Activated T-cell treated with anti-CD3 and anti-CD28 coated beads for 24 hours (primary cell): ENCODE data around the gene SLAMF7.

Experiments
- DNase-seq: peaks from one replicate; pipeline ENCODE4 v3.0.0-alpha.2; 2020; ENCODE audit warnings: low read depth

Gene SLAMF7

DNA sequence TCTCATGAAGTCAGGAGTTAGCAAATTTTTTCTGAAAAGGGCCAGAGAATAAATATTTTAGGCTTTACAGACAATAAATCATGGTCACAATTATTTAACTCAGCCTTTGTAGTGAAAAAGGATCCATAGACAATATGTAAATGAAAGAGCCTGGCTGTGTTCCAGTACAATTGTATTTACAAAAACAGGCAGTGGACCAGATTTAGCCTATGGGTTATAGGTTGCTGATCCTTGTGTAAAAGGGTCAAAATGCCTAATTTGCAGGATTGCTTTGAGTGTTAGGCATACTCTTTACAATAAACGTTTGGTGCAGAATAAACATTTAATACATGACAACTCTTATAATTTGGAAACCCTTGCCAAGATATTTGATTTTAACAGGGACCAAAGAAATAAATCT, 6.5 kb downstream of the SLAMF7 start:
- no peak for DNase-seq

DNA sequence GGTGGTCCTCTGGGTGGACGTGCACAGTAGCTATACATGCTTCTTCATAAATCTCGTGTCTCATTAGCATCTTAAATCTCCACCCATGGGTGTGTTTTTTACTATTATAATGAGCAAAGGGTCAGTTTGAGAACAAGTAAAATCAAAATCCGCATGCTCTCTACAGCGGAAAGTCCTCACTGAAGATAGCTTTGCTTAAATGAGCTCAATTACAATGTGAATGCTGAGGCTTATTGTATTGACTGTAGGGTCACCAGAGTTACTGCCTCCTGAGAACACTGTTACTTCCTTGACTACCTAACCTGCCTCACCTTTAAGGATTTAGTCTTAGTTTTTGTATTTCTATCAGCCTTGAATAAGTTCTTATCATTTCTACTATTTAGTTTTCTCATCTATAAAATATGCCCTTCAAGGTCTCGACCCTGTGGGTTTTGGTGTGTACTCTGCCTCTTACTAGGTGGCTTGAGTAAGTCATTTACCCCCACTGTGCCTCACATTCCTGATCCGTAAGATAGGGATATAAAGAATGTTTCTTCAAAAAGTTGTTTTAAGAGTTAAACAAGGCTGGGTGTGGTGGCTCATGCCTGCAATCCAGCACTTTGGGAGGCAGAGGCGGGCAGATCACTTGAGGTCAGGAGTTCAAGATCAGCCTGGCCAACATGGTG, 7.9 kb downstream of the SLAMF7 start:
- DNase-seq: no peak

DNA sequence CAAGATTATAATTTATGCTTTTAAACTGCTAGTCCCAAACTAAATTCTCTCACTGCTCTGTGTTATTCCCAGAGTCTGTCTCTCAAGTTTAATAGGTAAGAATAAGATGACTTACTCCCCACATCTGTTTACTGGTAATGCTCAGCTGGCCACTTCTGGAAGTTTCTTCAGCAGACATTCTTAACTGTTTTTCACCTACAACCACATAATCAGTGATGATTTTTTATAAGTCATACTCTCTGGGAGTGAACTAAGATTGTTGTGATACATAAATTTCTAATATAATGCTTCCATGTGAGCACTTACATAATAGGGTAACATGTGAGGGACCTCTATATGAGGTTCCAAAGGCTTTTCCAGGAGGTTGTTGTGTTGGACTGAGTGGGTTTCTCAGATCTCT, 8.7 kb downstream of the SLAMF7 start:
- DNase-seq: no peak

DNA sequence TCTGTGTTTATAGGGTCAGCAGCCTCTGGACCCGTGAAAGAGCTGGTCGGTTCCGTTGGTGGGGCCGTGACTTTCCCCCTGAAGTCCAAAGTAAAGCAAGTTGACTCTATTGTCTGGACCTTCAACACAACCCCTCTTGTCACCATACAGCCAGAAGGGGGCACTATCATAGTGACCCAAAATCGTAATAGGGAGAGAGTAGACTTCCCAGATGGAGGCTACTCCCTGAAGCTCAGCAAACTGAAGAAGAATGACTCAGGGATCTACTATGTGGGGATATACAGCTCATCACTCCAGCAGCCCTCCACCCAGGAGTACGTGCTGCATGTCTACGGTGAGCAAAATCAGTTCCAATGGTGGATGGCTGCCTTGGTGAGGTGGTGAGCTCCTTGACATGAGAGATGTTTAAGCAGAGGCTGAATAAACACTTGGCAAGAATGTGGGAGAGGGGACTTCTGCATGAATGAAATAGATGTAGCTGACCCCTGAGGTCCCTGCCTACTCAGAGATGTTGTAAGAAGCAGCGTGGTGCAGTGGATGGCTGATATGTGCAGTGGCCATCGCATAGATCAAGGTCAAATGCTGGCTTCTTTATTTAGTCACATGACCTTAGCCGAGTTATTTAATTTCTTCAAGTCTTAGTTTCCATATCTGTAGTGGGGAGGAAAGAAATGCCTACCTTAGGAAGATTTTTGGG, 9.3 kb downstream of the SLAMF7 start:
- no peak for DNase-seq

DNA sequence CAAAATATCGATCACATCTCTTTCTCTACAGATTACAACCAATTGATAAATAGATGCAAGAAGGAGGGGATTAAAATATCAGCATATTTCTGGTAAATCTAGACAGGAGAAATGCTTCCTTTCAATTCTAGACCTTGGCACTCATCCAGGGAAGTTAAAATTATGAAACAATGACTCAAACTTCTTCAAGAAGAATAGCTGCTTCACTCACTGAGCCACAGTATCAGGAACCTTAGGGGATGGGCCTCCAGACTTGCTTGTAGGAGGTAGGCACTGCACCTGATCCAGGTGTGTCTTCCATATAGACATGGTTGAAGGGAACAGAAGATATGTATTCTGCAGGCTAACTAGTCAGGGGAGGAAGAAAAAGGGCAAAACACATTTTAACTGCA, 9.8 kb downstream of the SLAMF7 start:
- DNase-seq: no peak

DNA sequence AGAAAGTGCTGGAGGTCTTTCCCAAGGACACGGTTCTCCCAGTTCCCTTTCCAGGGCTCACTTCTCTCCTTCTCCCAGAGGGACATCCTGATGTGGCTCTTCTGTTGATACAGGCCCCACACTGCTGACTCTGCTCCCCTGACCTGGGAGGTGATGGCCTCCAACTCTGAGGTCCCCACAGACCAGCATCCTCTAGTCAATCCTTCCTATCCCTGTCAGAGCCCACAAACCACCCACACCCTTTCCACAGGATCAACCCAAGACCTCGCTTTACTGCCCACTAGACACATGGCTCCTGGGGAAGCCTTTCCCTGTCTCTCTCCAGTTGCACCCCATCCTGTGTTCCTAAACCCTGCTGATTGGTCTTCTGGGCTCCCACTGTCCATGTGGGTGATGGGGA, 11.6 kb downstream of the SLAMF7 start:
- no peak for DNase-seq

DNA sequence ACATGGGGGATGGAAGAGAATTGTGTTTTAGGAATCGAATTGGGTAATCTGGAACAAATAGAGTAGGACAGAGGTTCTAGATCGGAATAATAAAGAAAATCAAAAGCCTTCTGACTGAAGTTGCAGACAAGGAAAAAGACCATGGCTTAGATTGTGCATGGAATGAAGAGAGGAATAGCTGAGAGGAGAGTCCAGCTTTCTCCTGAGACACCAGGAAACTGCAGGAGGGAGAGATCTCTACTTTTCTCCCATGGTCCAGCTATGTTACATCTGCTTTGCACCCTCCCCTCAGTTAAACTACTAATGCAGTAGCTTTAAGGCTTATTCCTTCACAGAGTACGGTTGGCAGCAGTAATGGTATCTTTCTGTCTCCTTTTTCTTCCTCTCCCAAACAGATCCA, 13.4 kb downstream of the SLAMF7 start:
- no peak for DNase-seq

DNA sequence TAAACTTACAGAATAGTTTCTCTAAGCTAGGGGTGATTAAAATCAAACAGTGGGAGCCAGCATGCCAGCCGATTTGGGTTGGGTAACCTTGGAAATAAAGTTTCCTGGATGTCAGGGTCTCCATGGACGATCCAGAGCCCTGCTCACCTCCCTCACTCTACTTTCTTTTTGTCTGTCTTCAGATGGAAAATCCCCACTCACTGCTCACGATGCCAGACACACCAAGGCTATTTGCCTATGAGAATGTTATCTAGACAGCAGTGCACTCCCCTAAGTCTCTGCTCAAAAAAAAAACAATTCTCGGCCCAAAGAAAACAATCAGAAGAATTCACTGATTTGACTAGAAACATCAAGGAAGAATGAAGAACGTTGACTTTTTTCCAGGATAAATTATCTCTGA, 13.9 kb downstream of the SLAMF7 start:
- no peak for DNase-seq

DNA sequence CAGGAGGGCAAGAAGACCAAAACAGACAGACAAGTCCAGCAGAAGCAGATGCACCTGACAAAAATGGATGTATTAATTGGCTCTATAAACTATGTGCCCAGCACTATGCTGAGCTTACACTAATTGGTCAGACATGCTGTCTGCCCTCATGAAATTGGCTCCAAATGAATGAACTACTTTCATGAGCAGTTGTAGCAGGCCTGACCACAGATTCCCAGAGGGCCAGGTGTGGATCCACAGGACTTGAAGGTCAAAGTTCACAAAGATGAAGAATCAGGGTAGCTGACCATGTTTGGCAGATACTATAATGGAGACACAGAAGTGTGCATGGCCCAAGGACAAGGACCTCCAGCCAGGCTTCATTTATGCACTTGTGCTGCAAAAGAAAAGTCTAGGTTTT, 14.5 kb downstream of the SLAMF7 start:
- no peak for DNase-seq

DNA sequence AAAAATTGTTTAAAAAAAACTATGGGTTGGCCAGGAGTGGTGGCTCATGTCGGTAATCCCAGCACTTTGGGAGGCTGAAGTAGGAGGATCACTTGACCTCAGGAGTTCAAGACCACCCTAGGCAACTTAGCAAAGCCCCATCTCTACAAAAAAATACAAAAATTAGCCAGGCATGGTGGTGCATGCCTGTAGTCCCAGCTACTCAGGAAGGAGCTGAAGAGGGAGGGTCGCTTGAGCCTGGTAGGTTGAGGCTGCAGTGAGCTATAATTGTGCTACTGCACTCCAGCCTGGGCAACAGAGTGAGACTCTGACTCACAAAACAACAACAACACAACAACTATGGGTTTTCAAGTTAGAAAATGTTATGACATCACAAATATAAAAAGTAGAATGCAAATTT, 16.4 kb downstream of the SLAMF7 start:
- no peak for DNase-seq

DNA sequence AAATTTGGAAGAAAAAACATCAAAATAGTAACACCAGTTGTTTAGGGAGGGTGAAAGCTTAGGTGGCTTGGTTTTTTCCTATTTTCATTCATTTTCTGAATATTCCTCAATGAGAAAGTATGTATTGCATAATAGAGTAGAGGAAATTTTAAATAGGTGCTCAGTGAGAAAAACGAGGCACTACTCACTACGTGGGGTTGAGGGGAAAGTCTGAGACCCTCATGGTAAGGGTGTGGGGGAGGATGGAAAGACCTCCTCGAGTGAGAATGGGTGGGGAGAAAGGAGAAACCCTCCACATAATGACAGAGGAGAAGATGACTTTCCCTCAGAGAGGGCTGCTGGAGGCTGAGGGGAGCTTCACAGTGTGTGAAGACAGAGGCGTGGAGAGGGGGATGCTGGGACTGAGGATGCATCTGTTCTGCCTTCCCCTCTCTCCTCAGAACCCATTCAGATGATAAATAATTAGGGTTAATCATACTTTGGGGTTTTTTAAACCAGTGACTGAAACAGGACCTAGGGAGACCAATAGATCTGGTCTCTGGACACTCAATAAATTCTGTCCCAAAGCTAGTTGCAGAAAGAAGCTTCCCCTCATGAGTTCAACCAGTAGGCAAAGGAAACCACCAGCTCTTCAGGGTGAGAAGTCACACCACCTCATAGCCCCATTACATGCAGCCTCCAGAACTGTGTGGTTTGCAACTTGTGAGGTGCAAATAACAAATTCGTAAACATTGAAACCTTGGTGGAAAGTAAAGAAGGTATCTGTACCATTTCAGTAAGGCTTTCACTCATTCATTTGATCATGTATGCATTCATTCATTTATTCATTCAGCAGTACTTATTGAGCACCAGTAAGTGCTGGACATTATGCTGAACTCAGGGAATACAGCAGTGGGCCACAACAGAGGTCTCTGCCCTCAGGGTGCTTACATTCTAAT, 17.1 kb downstream of the SLAMF7 start:
- no peak for DNase-seq

DNA sequence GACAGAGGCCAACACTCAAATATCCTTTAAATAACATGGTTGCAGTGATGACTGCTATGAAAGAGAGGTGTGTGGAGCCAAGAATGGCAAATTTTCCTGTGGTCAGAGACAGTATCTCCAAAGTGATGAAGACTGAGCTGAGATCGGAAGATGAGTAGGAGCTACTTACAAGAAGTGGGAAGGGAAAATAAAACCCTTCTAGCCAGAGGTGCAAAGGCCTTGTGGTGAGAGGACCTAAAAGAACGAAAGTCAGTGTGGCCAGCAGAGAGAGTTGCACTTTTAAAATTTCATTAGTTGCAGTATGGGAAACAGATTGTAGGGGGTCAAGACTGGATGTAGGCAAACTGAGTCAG, 17.8 kb downstream of the SLAMF7 start:
- no peak for DNase-seq

DNA sequence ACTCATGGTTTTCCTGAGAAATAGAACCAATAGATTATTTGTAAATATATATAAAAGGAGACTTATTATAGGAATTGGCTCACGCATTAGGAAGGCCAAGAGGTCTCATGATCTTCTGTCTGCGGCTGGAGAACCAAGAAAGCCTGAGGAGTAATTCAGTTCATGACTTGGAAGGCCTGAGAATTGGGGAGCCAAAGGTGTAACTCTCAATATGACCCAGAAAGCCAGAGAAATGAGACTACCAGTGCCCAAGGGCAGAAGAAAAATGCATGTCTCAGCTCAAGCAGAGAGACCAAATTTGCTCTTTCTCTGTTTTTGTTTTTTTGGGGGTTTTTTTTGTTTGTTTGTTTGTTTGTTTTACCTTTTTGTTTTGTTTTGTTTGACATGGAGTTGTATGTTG, 19.5 kb downstream of the SLAMF7 start:
- DNase-seq: no peak

DNA sequence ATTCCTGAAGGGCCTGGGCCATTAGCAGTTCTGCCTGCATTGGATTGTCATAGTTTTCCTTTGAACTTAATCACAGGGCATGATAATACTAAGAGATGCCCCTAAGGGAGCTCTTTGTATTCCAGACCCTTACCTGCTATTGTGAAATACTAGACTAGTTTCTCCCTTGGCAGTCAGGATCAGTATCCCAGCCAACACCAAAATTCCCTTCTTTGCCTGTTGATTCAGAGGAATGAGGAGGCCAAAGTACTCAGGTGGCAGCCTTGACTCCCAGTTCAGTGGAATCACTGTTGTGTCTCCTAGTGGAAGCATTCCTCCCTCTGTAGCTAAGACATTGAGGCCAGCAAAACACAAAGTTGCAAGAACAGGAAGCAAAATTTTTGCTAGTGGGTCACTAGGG, 20.7 kb downstream of the SLAMF7 start:
- DNase-seq: no peak

DNA sequence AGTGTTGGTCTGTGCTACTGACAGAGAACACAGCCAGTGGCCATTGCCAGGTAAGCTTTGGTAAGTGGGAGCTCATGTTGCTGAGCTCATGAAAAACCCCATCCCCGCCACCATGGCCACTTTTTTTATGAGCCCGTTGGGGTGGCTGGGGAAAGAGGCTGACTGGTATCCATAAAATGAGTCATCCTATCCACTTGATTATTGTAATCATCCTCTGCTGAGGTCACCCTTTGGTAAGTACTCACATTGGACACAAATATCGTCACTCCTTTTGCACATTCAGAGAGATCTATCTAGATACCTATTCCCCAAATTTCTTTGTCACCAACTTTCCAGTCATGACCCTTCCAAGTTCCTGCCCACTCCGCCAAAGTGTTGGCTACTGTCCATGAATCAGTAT, 22.0 kb downstream of the SLAMF7 start:
- DNase-seq: no peak

DNA sequence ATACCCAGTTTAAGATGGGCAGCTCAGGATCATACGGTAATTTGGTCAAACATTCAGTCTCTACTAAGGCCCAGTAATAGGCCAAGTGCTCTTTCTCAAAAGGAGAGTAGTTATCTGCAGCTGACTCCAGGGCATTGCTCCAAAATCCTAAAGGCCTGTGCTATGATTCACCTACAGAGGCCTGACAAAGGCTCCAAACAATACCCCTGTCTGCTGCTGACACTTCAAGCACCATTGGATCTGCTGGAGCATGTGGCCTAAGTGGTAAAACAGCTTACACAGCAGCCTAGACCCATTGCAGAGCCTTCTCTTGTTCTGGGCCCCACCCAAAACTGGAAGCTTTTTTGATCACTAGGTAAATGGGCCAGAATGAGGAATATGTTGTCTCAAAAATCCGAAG, 22.8 kb downstream of the SLAMF7 start:
- DNase-seq: no peak

DNA sequence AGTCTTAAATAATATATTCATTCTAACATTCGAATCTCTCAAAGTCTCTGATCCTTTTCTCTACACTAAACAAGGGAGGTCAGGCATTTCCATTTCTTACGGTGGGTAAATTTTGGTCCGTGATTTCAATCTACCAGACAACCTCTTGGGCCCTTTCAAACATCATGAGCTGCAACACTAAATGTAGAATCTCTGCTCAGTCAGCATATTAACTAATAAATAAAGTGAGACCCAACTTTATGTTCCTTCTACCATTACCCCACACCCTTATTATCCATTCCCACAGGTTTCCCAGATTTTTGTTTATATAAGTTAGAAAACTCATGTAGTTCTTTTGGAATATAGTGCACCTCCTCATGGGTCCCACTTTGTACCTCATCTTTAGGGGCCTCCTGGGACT, 24.9 kb downstream of the SLAMF7 start:
- no peak for DNase-seq

DNA sequence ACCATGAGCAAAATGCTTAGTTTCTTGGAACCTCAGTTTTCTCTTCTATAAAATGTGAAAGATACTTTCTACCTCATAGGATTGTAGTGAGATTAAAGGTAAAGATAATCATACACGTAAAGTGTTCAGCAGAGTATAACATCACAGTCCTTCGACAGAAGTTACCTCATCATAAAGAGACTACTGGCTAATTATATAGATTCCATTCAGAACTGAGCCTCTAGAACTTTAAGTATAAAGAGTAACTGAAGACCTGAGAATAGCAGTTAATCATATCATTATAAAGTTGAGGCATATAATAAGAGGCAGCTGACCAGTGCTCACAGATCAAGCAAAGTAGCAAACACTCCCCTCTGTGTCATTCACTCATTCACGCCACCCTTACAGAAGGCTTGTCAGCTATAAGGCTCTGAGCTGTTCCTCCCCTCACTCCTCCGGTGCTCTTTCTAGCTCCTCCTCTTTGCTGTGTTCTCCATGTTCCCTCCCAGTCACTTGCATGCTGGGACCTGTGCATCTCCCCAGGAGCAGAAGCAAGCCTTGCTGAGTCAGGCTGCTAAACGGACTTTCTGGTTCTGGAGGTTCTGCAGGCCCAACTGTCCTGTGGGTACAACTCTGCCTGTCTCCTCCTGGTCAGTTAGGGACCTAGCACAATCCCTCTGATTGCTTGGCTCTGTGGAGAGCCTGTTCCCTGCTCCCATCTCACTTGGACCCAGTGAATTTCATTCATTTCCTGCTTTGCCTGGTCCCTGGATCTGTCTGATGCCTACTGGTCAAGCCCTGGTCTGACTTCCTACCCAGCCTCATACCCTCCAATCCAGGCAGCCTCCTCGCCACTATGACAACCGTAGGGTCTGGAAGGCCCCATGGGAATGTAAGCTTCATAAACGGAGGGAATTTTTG, 28.6 kb downstream of the SLAMF7 start:
- peak; percentile 44 for DNase-seq

DNA sequence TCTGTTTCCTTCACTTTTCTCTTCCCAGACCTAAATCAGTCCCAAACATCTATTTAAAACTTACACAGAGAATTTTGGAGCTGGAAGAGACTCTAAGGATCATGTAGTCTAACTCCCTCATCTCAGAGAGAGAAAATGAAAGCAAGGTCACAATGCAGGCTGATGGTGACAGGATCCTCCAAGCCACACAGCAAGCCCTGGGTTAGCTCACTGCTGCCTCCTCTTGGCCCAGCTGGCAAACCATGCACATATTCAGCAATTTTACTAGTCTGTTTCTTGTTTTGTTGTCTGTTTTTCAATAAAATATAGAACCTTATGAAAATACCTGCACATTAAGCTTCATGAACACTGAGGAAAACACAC, 29.2 kb downstream of the SLAMF7 start:
- peak; percentile 77 for DNase-seq

DNA sequence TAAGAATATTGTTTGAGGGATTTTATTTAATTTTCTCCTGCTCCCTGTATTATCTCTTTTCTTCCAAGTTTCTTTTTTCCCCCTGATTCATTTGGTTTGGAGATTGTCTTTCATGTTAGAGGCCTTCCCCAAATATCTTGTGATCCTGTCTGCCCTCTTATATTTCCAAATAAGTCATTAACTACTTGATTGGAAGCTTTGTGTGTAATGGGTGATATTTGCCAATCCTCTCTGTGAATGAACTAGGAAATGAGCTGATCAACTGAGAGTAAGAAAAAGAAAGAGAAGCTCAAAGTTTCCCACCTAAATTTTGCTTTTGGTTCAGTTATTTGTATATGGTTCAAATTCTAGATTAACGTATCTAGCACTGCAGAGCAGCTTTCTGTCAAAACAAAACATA, 33.3 kb downstream of the SLAMF7 start:
- DNase-seq: no peak

DNA sequence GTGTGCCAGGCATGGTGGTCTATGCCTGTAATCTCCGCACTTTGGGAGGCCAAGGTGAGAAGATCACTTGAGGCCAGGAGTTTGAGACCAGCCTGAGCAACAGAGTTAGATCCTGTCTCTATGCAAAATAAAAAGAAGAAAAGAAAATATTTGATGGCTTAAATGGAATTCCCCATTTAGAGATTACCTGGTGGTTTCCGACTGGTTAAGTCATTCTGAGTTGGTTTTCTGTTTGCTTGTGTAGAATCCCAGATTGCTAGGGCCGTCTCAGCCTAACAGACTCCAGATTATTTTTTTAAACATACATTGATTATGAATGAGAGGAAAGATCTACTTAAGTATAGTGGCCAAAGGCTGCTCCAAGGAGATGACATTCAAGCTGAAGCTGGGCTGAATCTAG, 34.0 kb downstream of the SLAMF7 start:
- DNase-seq: no peak
